ENCODE data around the gene AGTRAP. TPM values are rescaled to one million over a fixed set of nuclear protein-coding genes. Genes with fewer than 3 reads are reported as not detected.

The AGTRAP gene
- total RNA-seq, 2 experiments from 2014 or later = 16.5 to 18.0 TPM

- DNase-seq = no peak
- no peaks in the 10 kb centered on the region for H3K4me1 Mint-ChIP-seq (ENCODE audit: low read depth)
- POLR2A ChIA-PET = no interaction called here
- H3K27me3 Mint-ChIP-seq = no peaks in the 10 kb centered on the region
- H3K27ac Mint-ChIP-seq = no peak overlapping the region
- intact Hi-C loops (cut with micrococcal nuclease) = no loop called here
- H3K9me3 Mint-ChIP-seq = no peaks in the 10 kb centered on the region
- H3K36me3 Mint-ChIP-seq = no peaks in the 10 kb centered on the region
- H3K4me3 Mint-ChIP-seq = no peak overlapping the region
- CTCF ChIA-PET = no interaction called here
Observed at GRCh38 chr1:11783556-11783955, 47.6 kb downstream of the AGTRAP start.

- no peak overlapping the region for H3K27ac Mint-ChIP-seq
- H3K27me3 Mint-ChIP-seq = no peaks in the 10 kb centered on the region
- H3K4me1 Mint-ChIP-seq (ENCODE audit: low read depth) = no peaks in the 10 kb centered on the region
- H3K4me3 Mint-ChIP-seq = no peak overlapping the region
- ChIA-PET CTCF (interaction anchor here (1.2 to 1.5 kb wide), 2 partner anchors 10 to 115 kb away, joined by 3 to 4 read pairs; no protein-coding TSS in a partner anchor), POLR2A (no interaction called here)
- no peak for DNase-seq
- H3K9me3 Mint-ChIP-seq = no peaks in the 10 kb centered on the region
- no peaks in the 10 kb centered on the region for H3K36me3 Mint-ChIP-seq
- intact Hi-C loops (cut with micrococcal nuclease) = no loop called here
Observed at GRCh38 chr1:11784256-11784992, 48.5 kb downstream of the AGTRAP start.

- peak; percentile 61 for DNase-seq
- Mint-ChIP-seq H3K9me3 (no peaks in the 10 kb centered on the region), H3K27ac (no peak overlapping the region), H3K27me3 (no peaks in the 10 kb centered on the region), H3K4me3 (no peak overlapping the region), H3K36me3 (no peaks in the 10 kb centered on the region), H3K4me1 (ENCODE audit: low read depth) (no peaks in the 10 kb centered on the region)
- ChIA-PET CTCF (interaction anchor here (0.9 to 1.5 kb wide), 4 partner anchors 9 to 114 kb away, joined by 3 to 4 read pairs (median 4); partner anchors contain the start of gene AGTRAP), POLR2A (interaction anchor here (0.9 kb wide), 1 partner anchor 125 kb away, joined by 3 read pairs; no protein-coding TSS in a partner anchor)
- intact Hi-C loops (cut with micrococcal nuclease) = no loop called here
Observed at GRCh38 chr1:11784993-11785769, 49.2 kb downstream of the AGTRAP start.

GRCh38 chr1:11786168-11786567 is 50.2 kb downstream of the AGTRAP start:
- no peak overlapping the region for H3K27ac Mint-ChIP-seq

GRCh38 chr1:11787251-11787803 is 51.4 kb downstream of the AGTRAP start:
- Mint-ChIP-seq H3K4me1 (ENCODE audit: low read depth) (no peaks in the 10 kb centered on the region), H3K4me3 (no peak overlapping the region), H3K27me3 (no peaks in the 10 kb centered on the region), H3K27ac (no peak overlapping the region), H3K36me3 (peaks cover 1% of the 10 kb centered on the region), H3K9me3 (no peaks in the 10 kb centered on the region)
- DNase-seq = no peak
- ChIA-PET POLR2A (interaction anchor here (1.0 kb wide), 1 partner anchor 120 kb away, joined by 3 read pairs; no protein-coding TSS in a partner anchor), CTCF (no interaction called here)
- intact Hi-C loops (cut with micrococcal nuclease) = no loop called here

More at GRCh38 chr1:11786168-11786567, 50.2 kb downstream of the AGTRAP start:
- intact Hi-C loops (cut with micrococcal nuclease) = no loop called here
- no peak for DNase-seq
- ChIA-PET POLR2A (interaction anchor here (0.9 kb wide), 1 partner anchor 124 kb away, joined by 5 read pairs; no protein-coding TSS in a partner anchor), CTCF (interaction anchor here (0.6 to 1.5 kb wide), 4 partner anchors 8 to 75 kb away, joined by 3 to 4 read pairs (median 4); partner anchors contain the start of gene AGTRAP)
- Mint-ChIP-seq H3K4me3 (no peak overlapping the region), H3K9me3 (no peaks in the 10 kb centered on the region), H3K27me3 (no peaks in the 10 kb centered on the region), H3K36me3 (no peaks in the 10 kb centered on the region), H3K4me1 (ENCODE audit: low read depth) (no peaks in the 10 kb centered on the region)

GRCh38 chr1:11787804-11788436 is 52.0 kb downstream of the AGTRAP start:
- POLR2A ChIA-PET = interaction anchor here (1.0 kb wide), 1 partner anchor 120 kb away, joined by 3 read pairs; no protein-coding TSS in a partner anchor
- Mint-ChIP-seq H3K36me3 (peaks cover 1% of the 10 kb centered on the region), H3K4me1 (ENCODE audit: low read depth) (no peaks in the 10 kb centered on the region), H3K27ac (no peak overlapping the region), H3K9me3 (no peaks in the 10 kb centered on the region), H3K27me3 (no peaks in the 10 kb centered on the region), H3K4me3 (no peak overlapping the region)
- DNase-seq = no peak
- CTCF ChIA-PET = no interaction called here
- intact Hi-C loops (cut with micrococcal nuclease) = no loop called here

GRCh38 chr1:11788549-11789053 is 52.7 kb downstream of the AGTRAP start:
- H3K4me1 Mint-ChIP-seq (ENCODE audit: low read depth) = no peaks in the 10 kb centered on the region
- intact Hi-C loops (cut with micrococcal nuclease) = no loop called here
- H3K27me3 Mint-ChIP-seq = no peaks in the 10 kb centered on the region
- CTCF ChIA-PET = no interaction called here
- POLR2A ChIA-PET = interaction anchor here (1.0 kb wide), 1 partner anchor 15 kb away, joined by 3 read pairs; no protein-coding TSS in a partner anchor
- no peak overlapping the region for H3K27ac Mint-ChIP-seq
- H3K36me3 Mint-ChIP-seq = peaks cover 1% of the 10 kb centered on the region
- no peak overlapping the region for H3K4me3 Mint-ChIP-seq
- no peaks in the 10 kb centered on the region for H3K9me3 Mint-ChIP-seq
- no peak for DNase-seq

GRCh38 chr1:11789126-11790067 is 53.5 kb downstream of the AGTRAP start:
- Mint-ChIP-seq H3K9me3 (no peaks in the 10 kb centered on the region), H3K27me3 (no peaks in the 10 kb centered on the region), H3K36me3 (peaks cover 3% of the 10 kb centered on the region), H3K27ac (peak overlapping the region; percentile 42), H3K4me3 (no peak overlapping the region), H3K4me1 (ENCODE audit: low read depth) (no peaks in the 10 kb centered on the region)
- ChIA-PET POLR2A (interaction anchor here (1.0 kb wide), 1 partner anchor 14 kb away, joined by 3 read pairs; no protein-coding TSS in a partner anchor), CTCF (no interaction called here)
- intact Hi-C loops (cut with micrococcal nuclease) = no loop called here
- DNase-seq = no peak

- H3K4me1 Mint-ChIP-seq (ENCODE audit: low read depth) = no peaks in the 10 kb centered on the region
- H3K36me3 Mint-ChIP-seq = peaks cover 8% of the 10 kb centered on the region
- CTCF ChIA-PET = no interaction called here
- no peak for DNase-seq
- no peaks in the 10 kb centered on the region for H3K27me3 Mint-ChIP-seq
- H3K27ac Mint-ChIP-seq = peak overlapping the region; percentile 56
- POLR2A ChIA-PET = no interaction called here
- intact Hi-C loops (cut with micrococcal nuclease) = no loop called here
- H3K4me3 Mint-ChIP-seq = no peak overlapping the region
- no peaks in the 10 kb centered on the region for H3K9me3 Mint-ChIP-seq
Observed at GRCh38 chr1:11790101-11790879, 54.4 kb downstream of the AGTRAP start.

GRCh38 chr1:11790880-11791715 is 55.2 kb downstream of the AGTRAP start:
- H3K9me3 Mint-ChIP-seq = no peaks in the 10 kb centered on the region
- peaks cover 13% of the 10 kb centered on the region for H3K36me3 Mint-ChIP-seq
- H3K27me3 Mint-ChIP-seq = no peaks in the 10 kb centered on the region
- H3K4me1 Mint-ChIP-seq (ENCODE audit: low read depth) = no peaks in the 10 kb centered on the region
- ChIA-PET POLR2A (no interaction called here), CTCF (no interaction called here)
- peak; percentile 15 for DNase-seq
- no peak overlapping the region for H3K4me3 Mint-ChIP-seq
- intact Hi-C loops (cut with micrococcal nuclease) = no loop called here
- peak overlapping the region; percentile 56 for H3K27ac Mint-ChIP-seq

Data from activated CD4-positive, alpha-beta memory T cell treated with anti-CD3 and anti-CD28 coated beads for 36 hours (primary cell).